CD4-positive, alpha-beta T cell treated with Interleukin-12 subunit alpha and Interleukin-12 subunit beta, for 1 hour (primary cell): ENCODE data around the gene SLC25A39.
"Not testable (repeated sequence)": the region's sequence is repeated elsewhere in the genome, so short reads cannot be mapped to it uniquely, and the experiment has no call there.

Experiments used
- DNase-seq: peaks from one replicate; pipeline ENCODE4 v3.0.0-alpha.2; 2020

SLC25A39 gene

GRCh38 chr17:44324571-44325275 lies at the start of gene SLC25A39:
TSS of gene SLC25A39 (minus strand) at chr17:44324823. CDS start at chr17:44323562, 1,261 bp downstream.
- DNase-seq: peak; percentile 97

- no peak for DNase-seq
Measured at GRCh38 chr17:44372036-44372435, 47.4 kb upstream of the SLC25A39 start.

- peak; percentile 31 for DNase-seq
Measured at GRCh38 chr17:44369414-44370023, 44.9 kb upstream of the SLC25A39 start.

GRCh38 chr17:44368391-44369243 lies 44.0 kb upstream of the SLC25A39 start:
- DNase-seq: not testable (repeated sequence)

GRCh38 chr17:44367231-44367979 lies 42.8 kb upstream of the SLC25A39 start:
- DNase-seq: no peak

GRCh38 chr17:44365051-44365450 lies 40.4 kb upstream of the SLC25A39 start:
- not testable (repeated sequence) for DNase-seq

- peak; percentile 73 for DNase-seq
Measured at GRCh38 chr17:44363613-44364159, 39.1 kb upstream of the SLC25A39 start, which contains the start of gene FAM171A2. TSS of gene FAM171A2 (minus strand) at chr17:44363853. CDS start at chr17:44363714, 139 bp downstream.

GRCh38 chr17:44362949-44363612 lies 38.5 kb upstream of the SLC25A39 start:
- DNase-seq: peak; percentile 7

- DNase-seq: no peak
Measured at GRCh38 chr17:44362459-44362948, 37.9 kb upstream of the SLC25A39 start.

GRCh38 chr17:44361292-44362260 lies 37.0 kb upstream of the SLC25A39 start:
- DNase-seq: no peak

GRCh38 chr17:44360826-44361225 lies 36.2 kb upstream of the SLC25A39 start:
- no peak for DNase-seq

- no peak for DNase-seq
Measured at GRCh38 chr17:44360144-44360533, 35.5 kb upstream of the SLC25A39 start.

GRCh38 chr17:44359458-44360143 lies 35.0 kb upstream of the SLC25A39 start:
- DNase-seq: no peak

- DNase-seq: no peak
Measured at GRCh38 chr17:44359006-44359405, 34.4 kb upstream of the SLC25A39 start.

- DNase-seq: no peak
Measured at GRCh38 chr17:44358066-44358465, 33.4 kb upstream of the SLC25A39 start.

- no peak for DNase-seq
Measured at GRCh38 chr17:44356241-44356640, 31.6 kb upstream of the SLC25A39 start.

- no peak for DNase-seq
Measured at GRCh38 chr17:44355642-44356099, 31.0 kb upstream of the SLC25A39 start.

- DNase-seq: peak; percentile 65
Measured at GRCh38 chr17:44354582-44355561, 30.2 kb upstream of the SLC25A39 start.
